Caki2 (cell line): Measurements from ENCODE around the gene DERL2. TPM values are rescaled to one million over a fixed set of nuclear protein-coding genes. Genes with fewer than 3 reads are reported as not detected.
A peak's percentile ranks its signal among the peaks of the same experiment; 100 is the strongest.
"Not testable (repeated sequence)": the region's sequence is repeated elsewhere in the genome, so short reads cannot be mapped to it uniquely, and the experiment has no call there.

Experiments used
- DNase-seq: peaks from one replicate; pipeline ENCODE4 v3.0.0-alpha.2; 2015; ENCODE audit warnings: low read depth
- in situ Hi-C: cut with HindIII; loops from 2 replicates; pipeline ENCODE4 v1.10.0; 2016; ENCODE audit warnings: low sequenced_read_pairs, low pct_unique_long_range_greater_than_20kb, mixed read lengths
- total RNA-seq: library from RNA; depleted of rRNA; stranded (reverse); fragments of >200 nt; shearing (Covaris generic); gene quantifications from 2 replicates; pipeline ENCODE4 v1.2.3, GENCODE V29; 2014; ENCODE audit warnings: low replicate concordance

DERL2 gene
- total RNA-seq, 1 experiment from 2014 or later: 16.3 TPM

GRCh38 chr17:5464717-5465507 is 21.1 kb downstream of the DERL2 start:
- DNase-seq: no peak
- in situ Hi-C loops: no loop called here

GRCh38 chr17:5446786-5447185 is 39.2 kb downstream of the DERL2 start:
- in situ Hi-C loops: no loop called here

GRCh38 chr17:5444209-5444608 is 41.8 kb downstream of the DERL2 start:
- DNase-seq: no peak
- in situ Hi-C loops: no loop called here

More at GRCh38 chr17:5446786-5447185, 39.2 kb downstream of the DERL2 start:
- DNase-seq: no peak

GRCh38 chr17:5443728-5444127 is 42.2 kb downstream of the DERL2 start:
- in situ Hi-C loops: no loop called here
- no peak for DNase-seq

- in situ Hi-C loops: no loop called here
- no peak for DNase-seq
Measured at GRCh38 chr17:5439446-5439764, 46.6 kb downstream of the DERL2 start.

- in situ Hi-C loops: no loop called here
- peak; percentile 80 for DNase-seq
Measured at GRCh38 chr17:5438716-5439445, 47.1 kb downstream of the DERL2 start, which contains the start of gene C1QBP. Gene C1QBP, minus strand, starts transcription at chr17:5439155. Its CDS starts 82 bp downstream, at chr17:5439073.

- no peak for DNase-seq
- in situ Hi-C loops: no loop called here
Measured at GRCh38 chr17:5437721-5438317, 48.2 kb downstream of the DERL2 start.

- in situ Hi-C loops, DNase-seq: not testable (repeated sequence)
Measured at GRCh38 chr17:5435781-5436315, 50.1 kb downstream of the DERL2 start.

- DNase-seq: no peak
- in situ Hi-C loops: no loop called here
Measured at GRCh38 chr17:5434984-5435383, 51.0 kb downstream of the DERL2 start.

GRCh38 chr17:5431949-5432556 is 53.9 kb downstream of the DERL2 start:
- in situ Hi-C loops: no loop called here
- DNase-seq: no peak

- in situ Hi-C loops, DNase-seq: not testable (repeated sequence)
Measured at GRCh38 chr17:5431234-5431633, 54.7 kb downstream of the DERL2 start.

GRCh38 chr17:5430413-5430999 is 55.5 kb downstream of the DERL2 start:
- no peak for DNase-seq
- in situ Hi-C loops: no loop called here

- no peak for DNase-seq
- in situ Hi-C loops: no loop called here
Measured at GRCh38 chr17:5429191-5429887, 56.6 kb downstream of the DERL2 start.

GRCh38 chr17:5425826-5426225 is 60.2 kb downstream of the DERL2 start:
- no peak for DNase-seq
- in situ Hi-C loops: no loop called here

- in situ Hi-C loops: no loop called here
Measured at GRCh38 chr17:5424909-5425308, 61.1 kb downstream of the DERL2 start.

GRCh38 chr17:5422505-5422904 is 63.5 kb downstream of the DERL2 start:
- peak; percentile 44 for DNase-seq
- in situ Hi-C loops: no loop called here

More at GRCh38 chr17:5424909-5425308, 61.1 kb downstream of the DERL2 start:
- no peak for DNase-seq
